GM10266 (cell line): ENCODE measurements around the gene AFAP1.

Experiments
- DNase-seq: peaks from one replicate; pipeline ENCODE4 v3.0.0; 2012; ENCODE audit errors: extremely low spot score
- CTCF ChIP-seq: IDR thresholded peaks from 2 replicates; pipeline ENCODE4 v1.5.1; 2012; ENCODE audit warnings: mild to moderate bottlenecking, low read depth; ENCODE audit not compliant: control insufficient read depth, insufficient read depth; ENCODE audit errors: missing control alignments

Gene AFAP1

GRCh38 chr4:7898385-7898784 lies 41.3 kb downstream of the AFAP1 start:
- DNase-seq, result no peak

GRCh38 chr4:7897811-7898210 lies 41.9 kb downstream of the AFAP1 start:
- DNase-seq, result no peak

More at GRCh38 chr4:7898385-7898784, 41.3 kb downstream of the AFAP1 start:
- no peak for TF ChIP-seq CTCF

GRCh38 chr4:7894677-7895181 lies 44.9 kb downstream of the AFAP1 start:
- no peak for DNase-seq
- TF ChIP-seq CTCF, result no peak

More at GRCh38 chr4:7897811-7898210, 41.9 kb downstream of the AFAP1 start:
- no peak for TF ChIP-seq CTCF

- no peak for TF ChIP-seq CTCF
- DNase-seq, result no peak
Observed at GRCh38 chr4:7894098-7894676, 45.5 kb downstream of the AFAP1 start.

GRCh38 chr4:7893539-7893938 lies 46.1 kb downstream of the AFAP1 start:
- DNase-seq, result no peak
- no peak for TF ChIP-seq CTCF

- DNase-seq, result no peak
- no peak for TF ChIP-seq CTCF
Observed at GRCh38 chr4:7892212-7893019, 47.2 kb downstream of the AFAP1 start.
